Esophagus squamous epithelium (tissue), 5 donors: ENCODE measurements around the gene CCDC102B. TPM values are rescaled to one million over a fixed set of nuclear protein-coding genes. Genes with fewer than 3 reads are reported as not detected.
"Not testable (repeated sequence)": the region's sequence is repeated elsewhere in the genome, so short reads cannot be mapped to it uniquely, and the experiment has no call there.

ENCODE experiments used
- DNase-seq: peaks from one replicate; lab custom pipeline; 2025; lab: John Stamatoyannopoulos, UW
- H3K27ac ChIP-seq, 4 donors: fragments of 200-600 bp; sonication (generic); one replicate each; pipeline ENCODE4 v1.5.1; 2016 to 2019; ENCODE audit warnings: mild to moderate bottlenecking in 1 of 4
- H3K27me3 ChIP-seq, 4 donors: fragments of 200-600 bp; sonication (generic); 1 replicate in 3 of 4; 2 replicates in 1 of 4; pipeline versions ENCODE4 v1.5.1 to v1.6.0; 2017 to 2021; ENCODE audit warnings: antibody characterized with exemption in 1 of 4
- H3K36me3 ChIP-seq, 3 donors: fragments of 200-600 bp; sonication (generic); one replicate each; pipeline ENCODE4 v1.5.1; 2016 to 2019
- H3K4me1 ChIP-seq, 3 donors: fragments of 200-600 bp; sonication (generic); one replicate each; pipeline ENCODE4 v1.5.1; 2017 to 2019
- H3K4me3 ChIP-seq, 4 donors: fragments of 200-600 bp; sonication (generic); 1 replicate in 3 of 4; 2 replicates in 1 of 4; pipeline ENCODE4 v1.5.1; 2016 to 2019; ENCODE audit warnings: mild to moderate bottlenecking in 2 of 4, moderate library complexity in 1 of 4
- H3K9me3 ChIP-seq, 3 donors: fragments of 200-600 bp; sonication (generic); one replicate each; pipeline ENCODE4 v1.5.1; 2016 to 2019
- CTCF ChIP-seq, 6 experiments: fragments of 450-650 bp in 4 of 6; fragments of 200-600 bp in 2 of 6; sonication (generic) in 2 of 6; IDR thresholded peaks; one replicate each; pipeline ENCODE4 v1.5.1; 2016 to 2019; ENCODE audit warnings: antibody characterized with exemption in 6 of 6, mild to moderate bottlenecking in 4 of 6, moderate library complexity in 4 of 6
- POLR2A ChIP-seq, 4 donors: fragments of 450-650 bp; IDR thresholded peaks; one replicate each; pipeline ENCODE4 v1.6.1; 2017; ENCODE audit warnings: antibody characterized with exemption in 4 of 4, mild to moderate bottlenecking in 4 of 4, moderate library complexity in 3 of 4
- WGBS, 2 donors: methylation state at CpG; one replicate each; pipeline ENCODE4 v1.1.5; 2018; 5-methylcytosine and 5-hydroxymethylcytosine counted together
- intact Hi-C: fragments of 100-400 bp; cut with DNase I; formaldehyde crosslinking; loops from one replicate; pipeline ENCODE4 v1.15.0; 2022
- total RNA-seq, 4 donors: library from RNA; depleted of rRNA; stranded (reverse); fragments of >200 nt; gene quantifications; one replicate each; pipeline ENCODE4 v1.1.0, GENCODE V29; 2016
- donor health status: DM: yes; HTN: yes; CAD: no.

CCDC102B gene
- total RNA-seq, 4 donors from 2014 or later, result 0.27 to 3.8 (median 2.8) TPM

- 38 to 57% methylated on average over 2 of the region's 2 CpGs for WGBS, 2 donors
- no peaks in the 10 kb centered on the region for H3K27me3 ChIP-seq
- TF ChIP-seq CTCF (IDR thresholded peaks at IDR 0.05) (no peak), POLR2A (IDR thresholded peaks at IDR 0.05) (no peak)
- H3K4me1 ChIP-seq, result no peaks in the 10 kb centered on the region
- intact Hi-C loops, result no loop called here
- no peaks in the 10 kb centered on the region for H3K9me3 ChIP-seq
- H3K27ac ChIP-seq, result no peak overlapping the region
- no peak for DNase-seq
- H3K4me3 ChIP-seq, result no peak overlapping the region
- no peaks in the 10 kb centered on the region for H3K36me3 ChIP-seq
These were observed 16.9 kb upstream of the CCDC102B start for GRCh38 chr18:68780802-68781635.

GRCh38 chr18:68783506-68783905, 14.4 kb upstream of the CCDC102B start:
- no peaks in the 10 kb centered on the region for H3K9me3 ChIP-seq
- H3K27ac ChIP-seq, result no peak overlapping the region
- H3K27me3 ChIP-seq, result no peaks in the 10 kb centered on the region
- WGBS, 2 donors, result 67 to 73% methylated on average over 1 of the region's 1 CpG
- DNase-seq, result no peak
- intact Hi-C loops, result no loop called here
- no peak overlapping the region for H3K4me3 ChIP-seq
- H3K4me1 ChIP-seq, result no peaks in the 10 kb centered on the region
- no peak for TF ChIP-seq POLR2A (IDR thresholded peaks at IDR 0.05)
- no peak for TF ChIP-seq CTCF (IDR thresholded peaks at IDR 0.05)
- no peaks in the 10 kb centered on the region for H3K36me3 ChIP-seq

DNA sequence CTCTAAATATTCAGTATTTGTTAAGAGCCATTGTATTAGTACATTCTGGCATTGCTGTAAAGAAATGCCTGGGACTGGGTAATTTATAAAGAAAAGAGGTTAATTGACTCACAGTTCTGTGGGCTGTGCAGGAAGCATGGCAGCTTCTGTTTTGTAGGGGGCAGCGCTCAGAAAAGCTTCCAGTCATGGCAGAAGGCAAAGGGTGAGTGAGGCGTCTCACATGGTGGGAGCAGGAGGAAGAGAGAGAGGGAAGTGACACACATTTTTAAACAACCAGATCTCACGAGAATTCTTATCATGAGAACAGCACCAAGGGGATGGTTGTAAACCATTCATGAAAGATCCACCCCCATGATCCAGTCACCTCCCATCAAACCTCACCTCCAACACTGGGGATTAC, 13.8 kb upstream of the CCDC102B start:
- WGBS, 2 donors, result 62 to 78% methylated on average over 3 of the region's 3 CpGs
- Histone ChIP-seq H3K4me1 (no peaks in the 10 kb centered on the region), H3K27ac (no peak overlapping the region), H3K4me3 (no peak overlapping the region), H3K36me3 (no peaks in the 10 kb centered on the region), H3K9me3 (no peaks in the 10 kb centered on the region), H3K27me3 (no peaks in the 10 kb centered on the region)
- DNase-seq, result no peak
- TF ChIP-seq POLR2A (IDR thresholded peaks at IDR 0.05) (no peak), CTCF (IDR thresholded peaks at IDR 0.05) (no peak)
- intact Hi-C loops, result no loop called here

GRCh38 chr18:68790290-68790689, 7.6 kb upstream of the CCDC102B start:
- intact Hi-C loops, DNase-seq, H3K27me3 ChIP-seq: not testable (repeated sequence)

DNA sequence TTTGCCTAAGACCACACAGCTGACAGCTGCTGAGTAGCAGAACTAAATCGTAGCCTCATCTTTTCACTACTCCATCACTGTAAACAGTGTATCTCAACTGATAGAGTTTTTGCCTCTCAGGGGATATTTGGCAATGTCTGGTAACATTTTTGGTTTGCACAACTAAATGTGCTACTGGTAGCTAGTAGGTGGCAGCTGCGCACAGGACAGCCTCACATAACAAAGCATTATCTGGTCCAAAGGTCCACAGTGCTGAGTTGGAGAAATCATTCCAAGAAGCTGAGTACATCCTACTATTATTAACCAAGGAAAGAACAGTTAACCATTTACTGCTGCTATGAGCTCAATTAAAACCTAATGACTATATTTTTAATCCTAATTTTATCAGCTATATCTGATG, 6.1 kb upstream of the CCDC102B start:
- 52 to 57% methylated on average over 2 of the region's 2 CpGs for WGBS, 2 donors
- Histone ChIP-seq H3K4me1 (no peaks in the 10 kb centered on the region), H3K4me3 (no peak overlapping the region), H3K9me3 (no peaks in the 10 kb centered on the region), H3K27me3 (no peaks in the 10 kb centered on the region), H3K36me3 (no peaks in the 10 kb centered on the region), H3K27ac (no peak overlapping the region)
- intact Hi-C loops, result no loop called here
- TF ChIP-seq CTCF (IDR thresholded peaks at IDR 0.05) (no peak), POLR2A (IDR thresholded peaks at IDR 0.05) (no peak)
- DNase-seq, result no peak

More at GRCh38 chr18:68790290-68790689, 7.6 kb upstream of the CCDC102B start:
- H3K4me3 ChIP-seq, H3K27ac ChIP-seq, H3K9me3 ChIP-seq, H3K4me1 ChIP-seq, H3K36me3 ChIP-seq: not testable (repeated sequence)
- WGBS, 2 donors, result 83% methylated on average over 18 of the region's 22 CpGs; no CpG with 5 or more reads in 1 of the 2 donors
